ENCODE measurements around the gene EIF5B.
A peak's percentile ranks its signal among the peaks of the same experiment; 100 is the strongest.
"Not testable (repeated sequence)": the region's sequence is repeated elsewhere in the genome, so short reads cannot be mapped to it uniquely, and the experiment has no call there.

EIF5B gene

GRCh38 chr2:99337113-99338028, at the start of gene EIF5B:
TSS of gene EIF5B (plus strand) at chr2:99337389. CDS start at chr2:99337555, 166 bp downstream.
- DNase-seq (ENCODE audit: low read depth) = peak; percentile 92

- peak; percentile 34 for DNase-seq (ENCODE audit: low read depth)
These were observed 39.2 kb upstream of the EIF5B start for GRCh38 chr2:99297994-99298393.

GRCh38 chr2:99299580-99299979, 37.6 kb upstream of the EIF5B start:
- DNase-seq (ENCODE audit: low read depth) = no peak

GRCh38 chr2:99301097-99301496, 36.1 kb upstream of the EIF5B start, which contains the start of gene LYG1:
TSS of gene LYG1 (minus strand) at chr2:99301197. CDS start at chr2:99295670, 5,527 bp downstream.
- not testable (repeated sequence) for DNase-seq (ENCODE audit: low read depth)

- no peak for DNase-seq (ENCODE audit: low read depth)
These were observed 19.9 kb upstream of the EIF5B start for GRCh38 chr2:99317161-99317872.

GRCh38 chr2:99317873-99318200, 19.4 kb upstream of the EIF5B start:
- not testable (repeated sequence) for DNase-seq (ENCODE audit: low read depth)

GRCh38 chr2:99325384-99325783, 11.8 kb upstream of the EIF5B start:
- no peak for DNase-seq (ENCODE audit: low read depth)

- peak; percentile 99 for DNase-seq (ENCODE audit: low read depth)
These were observed 1.0 kb upstream of the EIF5B start, which contains the start of gene TXNDC9 for GRCh38 chr2:99335911-99336803. TSS of gene TXNDC9 (minus strand) at chr2:99336333. CDS start at chr2:99333210, 3,123 bp downstream.

- no peak for DNase-seq (ENCODE audit: low read depth)
These were observed 431 bp upstream of the EIF5B start for GRCh38 chr2:99336804-99337112.

GRCh38 chr2:99338029-99338585, 918 bp downstream of the EIF5B start:
- peak; percentile 7 for DNase-seq (ENCODE audit: low read depth)

GRCh38 chr2:99340669-99341236, 3.6 kb downstream of the EIF5B start:
- peak; percentile 21 for DNase-seq (ENCODE audit: low read depth)

GRCh38 chr2:99342536-99342935, 5.3 kb downstream of the EIF5B start:
- DNase-seq (ENCODE audit: low read depth) = no peak

- DNase-seq (ENCODE audit: low read depth) = not testable (repeated sequence)
These were observed 8.3 kb downstream of the EIF5B start for GRCh38 chr2:99345446-99345845.

GRCh38 chr2:99346218-99346617, 9.0 kb downstream of the EIF5B start:
- DNase-seq (ENCODE audit: low read depth) = no peak

- no peak for DNase-seq (ENCODE audit: low read depth)
These were observed 11.0 kb downstream of the EIF5B start for GRCh38 chr2:99348173-99348572.

- DNase-seq (ENCODE audit: low read depth) = no peak
These were observed 13.0 kb downstream of the EIF5B start for GRCh38 chr2:99350194-99350593.

- DNase-seq (ENCODE audit: low read depth) = peak; percentile 41
These were observed 16.9 kb downstream of the EIF5B start for GRCh38 chr2:99354070-99354469.

GRCh38 chr2:99354825-99355224, 17.6 kb downstream of the EIF5B start:
- not testable (repeated sequence) for DNase-seq (ENCODE audit: low read depth)

GRCh38 chr2:99356853-99357252, 19.7 kb downstream of the EIF5B start:
- DNase-seq (ENCODE audit: low read depth) = no peak

- DNase-seq (ENCODE audit: low read depth) = no peak
These were observed 28.5 kb downstream of the EIF5B start for GRCh38 chr2:99365661-99366060.

- not testable (repeated sequence) for DNase-seq (ENCODE audit: low read depth)
These were observed 31.7 kb downstream of the EIF5B start for GRCh38 chr2:99368854-99369253.

Measured in amniotic epithelial cell (primary cell).